GM12892 (cell line): Measurements from ENCODE around the gene TXLNG.

Experiments
- POLR2A ChIP-seq: IDR thresholded peaks from 2 replicates; pipeline ENCODE4 v1.6.1; 2011; ENCODE audit warnings: low read depth, low read length, control low read depth
- POLR2AphosphoS5 ChIP-seq: IDR thresholded peaks from 2 replicates; pipeline ENCODE4 v1.6.1; 2011; ENCODE audit warnings: low read depth, low read length, control low read depth

DNA sequence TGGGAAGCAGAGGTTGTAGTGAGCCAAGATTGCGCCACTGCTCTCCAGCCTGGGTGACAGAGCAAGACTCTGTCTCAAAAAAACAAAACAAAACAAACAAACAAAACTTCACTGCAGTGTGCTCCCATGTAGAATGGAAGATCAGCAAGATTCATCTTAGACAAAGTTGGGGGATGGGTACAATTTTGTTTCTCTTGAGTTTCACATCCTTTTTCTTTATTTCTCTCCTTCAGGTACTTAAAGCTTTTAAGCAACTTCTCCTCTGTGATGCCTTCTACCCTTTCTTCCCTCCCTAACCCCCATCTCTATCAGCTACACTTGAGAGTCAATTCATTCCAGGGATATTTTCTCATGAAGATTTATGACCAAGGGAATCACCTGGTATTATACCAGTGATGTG is 99.4 kb downstream of the TXLNG start:
- no peak for TF ChIP-seq POLR2A
- no peak for TF ChIP-seq POLR2AphosphoS5
